Hepatic stellate cell (primary cell): ENCODE measurements around the gene IPO4.

Experiments
- DNase-seq: peaks from one replicate; pipeline ENCODE4 v3.0.0; 2011; ENCODE audit warnings: low spot score

The IPO4 gene

GRCh38 chr14:24130380-24130716 lies 58.3 kb downstream of the IPO4 start, which contains the start of gene FITM1:
Gene FITM1, plus strand, starts transcription at chr14:24130659. Its CDS starts 905 bp downstream, at chr14:24131564.
- no peak for DNase-seq
